Spleen (tissue), 11 donors: ENCODE results near the gene ARSI. TPM values are rescaled to one million over a fixed set of nuclear protein-coding genes. Genes with fewer than 3 reads are reported as not detected.

Experiments used
- DNase-seq: peaks from one replicate; pipeline ENCODE4 v3.0.0-alpha.2; 2020
- H3K27ac ChIP-seq, 8 donors: fragments of 200-600 bp; sonication (generic) in 7 of 8; 1 replicate in 4 of 8; 2 replicates in 4 of 8; pipeline versions ENCODE4 v1.5.0 to v1.8.0; 2016 to 2021; ENCODE audit warnings: inconsistent platforms in 4 of 8, mild to moderate bottlenecking in 4 of 8, moderate library complexity in 1 of 8
- H3K27me3 ChIP-seq, 7 donors: fragments of 200-600 bp; sonication (generic) in 6 of 7; replicated peaks in 1 of 7; 1 replicate in 4 of 7; 2 replicates in 3 of 7; pipeline versions ENCODE4 v1.5.0 to v1.8.0; 2016 to 2021; ENCODE audit warnings: inconsistent platforms in 3 of 7, mild to moderate bottlenecking in 1 of 7
- H3K36me3 ChIP-seq, 6 donors: fragments of 200-600 bp; sonication (generic) in 5 of 6; 1 replicate in 4 of 6; 2 replicates in 2 of 6; pipeline versions ENCODE4 v1.5.0 to v1.8.0; 2016 to 2021; ENCODE audit warnings: inconsistent platforms in 2 of 6
- H3K4me1 ChIP-seq, 6 donors: fragments of 200-600 bp; sonication (generic) in 5 of 6; 1 replicate in 3 of 6; 2 replicates in 3 of 6; pipeline versions ENCODE4 v1.5.0 to v1.8.0; 2016 to 2021; ENCODE audit warnings: inconsistent platforms in 3 of 6
- H3K4me3 ChIP-seq, 8 donors: fragments of 200-600 bp; sonication (generic) in 7 of 8; 1 replicate in 4 of 8; 2 replicates in 4 of 8; pipeline versions ENCODE4 v1.5.0 to v1.8.0; 2016 to 2021; ENCODE audit warnings: inconsistent platforms in 4 of 8, mild to moderate bottlenecking in 4 of 8, moderate library complexity in 2 of 8
- H3K9me3 ChIP-seq, 8 donors: fragments of 200-600 bp; sonication (generic) in 7 of 8; 1 replicate in 4 of 8; 2 replicates in 4 of 8; pipeline versions ENCODE4 v1.5.0 to v1.8.0; 2016 to 2021; ENCODE audit warnings: inconsistent platforms in 4 of 8
- POLR2A ChIP-seq, 3 donors: fragments of 450-650 bp; IDR thresholded peaks; one replicate each; pipeline ENCODE4 v1.5.1; 2017; ENCODE audit warnings: antibody characterized with exemption in 3 of 3, mild to moderate bottlenecking in 1 of 3
- POLR2AphosphoS5 ChIP-seq, 3 donors: sonication (generic); formaldehyde crosslinking; IDR thresholded peaks; one replicate each; pipeline ENCODE4 v1.5.1; 2017; ENCODE audit warnings: antibody characterized with exemption in 3 of 3
- WGBS, 5 donors: extraction: QIAGEN DNeasy Blood & Tissue Kit in 3 of 5; methylation state at CpG; one replicate each; pipeline versions ENCODE4 v1.1.5 to v1.1.7; 2013 to 2018; 5-methylcytosine and 5-hydroxymethylcytosine counted together
- intact Hi-C: fragments of 100-400 bp; cut with DNase I; formaldehyde crosslinking; loops from one replicate; pipeline ENCODE4 v1.15.0; 2023; ENCODE audit warnings: low total_unique reads
- polyA plus RNA-seq, 3 donors: library from polyadenylated mRNA; stranded (reverse); fragments of 200-250 nt; gene quantifications; one replicate each; pipeline ENCODE4 v1.2.1, GENCODE V29; 2013
- total RNA-seq, 7 donors: library from RNA; depleted of rRNA in 3 of 7; stranded (reverse); fragments of >200 nt in 3 of 7; fragmentation: NEBNext Ultra II Directional in 4 of 7; extraction: Animal tissue kit (Norgen Biotek cat#: 25700) in 4 of 7; gene quantifications; one replicate each; pipeline versions ENCODE4 v1.1.0 to v1.2.1, GENCODE V29; 2016 to 2021
- TF ChIP-seq, protein P1 (sequence below), 11 experiments: fragments of 200-600 bp in 7 of 11; fragments of 450-650 bp in 4 of 11; sonication (generic) in 4 of 11; IDR thresholded peaks in 8 of 11; conservative IDR thresholded peaks in 3 of 11; 1 replicate in 7 of 11; 2 replicates in 4 of 11; pipeline versions ENCODE4 v1.4.0 to v1.8.0; 2016 to 2021; ENCODE audit warnings: antibody characterized with exemption in 11 of 11, inconsistent platforms in 4 of 11, mild to moderate bottlenecking in 1 of 11
- donor health status: healthy with polysubstance abuse.
- donor health status: DM: no; HTN: no; CAD: no; lungs with moderate emphysema.
- donor health status: DM: no; HTN: no; CAD: no.
- donor health status: Bipolar disorder and iron deficiency.
- donor health status: healthy.
- donor health status: DM: no; HTN: no; CAD: no.
- donor health status: DM: yes; HTN: yes; CAD: no.

ARSI gene
- total and polyA plus RNA-seq, 10 donors = 0.07 to 3.8 (median 0.92) TPM

DNA sequence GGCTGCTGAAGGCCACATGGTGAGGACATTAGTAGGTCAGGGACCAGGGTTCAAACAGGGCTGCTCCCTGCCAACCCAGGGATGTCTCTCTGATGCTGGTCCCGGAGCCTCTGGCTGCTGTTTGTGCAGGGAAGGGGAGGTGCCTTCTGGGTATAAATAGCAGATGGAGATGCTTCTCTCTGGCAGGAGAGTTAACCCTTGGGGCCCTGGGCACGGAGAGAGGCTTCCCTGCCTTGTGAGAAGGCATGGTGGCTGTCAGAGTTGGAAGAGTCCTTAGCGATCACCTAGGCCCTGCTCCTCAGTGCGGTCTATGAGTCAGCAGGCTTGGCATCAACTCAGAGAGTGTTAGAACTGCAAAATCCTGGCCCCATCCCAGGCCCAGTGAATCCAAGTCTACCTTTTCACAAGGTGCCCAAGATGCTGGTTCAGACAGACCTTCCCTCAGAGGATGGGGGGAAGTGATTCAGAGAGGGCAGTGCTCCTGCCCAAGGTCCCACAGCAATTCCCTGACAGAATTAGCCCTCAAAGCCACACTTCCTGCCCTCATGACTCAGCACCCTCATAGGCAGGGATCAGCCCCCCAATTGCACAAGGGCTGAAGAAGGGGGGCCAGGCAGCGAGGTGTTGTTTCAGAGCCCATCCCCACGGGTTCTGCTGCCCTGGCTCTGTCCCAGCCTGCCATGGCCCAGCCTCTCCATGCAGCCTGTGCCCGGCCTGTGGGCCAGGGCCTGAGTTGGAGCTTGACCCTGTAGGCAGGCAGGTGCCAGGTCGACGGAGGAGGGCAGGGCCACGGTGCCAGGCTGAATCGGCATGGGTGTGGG, 38.7 kb downstream of the ARSI start:
- Histone ChIP-seq H3K9me3 (no peaks in the 10 kb centered on the region), H3K4me1 (no peaks in the 10 kb centered on the region), H3K36me3 (no peaks in the 10 kb centered on the region), H3K27me3 (peaks cover 0 to 4% (median 0%) of the 10 kb centered on the region in 7 donors), H3K27ac (no peak overlapping the region), H3K4me3 (no peak overlapping the region)
- DNase-seq = no peak
- TF ChIP-seq POLR2A (IDR thresholded peaks at IDR 0.05) = no peak
- TF ChIP-seq, protein P1, sequence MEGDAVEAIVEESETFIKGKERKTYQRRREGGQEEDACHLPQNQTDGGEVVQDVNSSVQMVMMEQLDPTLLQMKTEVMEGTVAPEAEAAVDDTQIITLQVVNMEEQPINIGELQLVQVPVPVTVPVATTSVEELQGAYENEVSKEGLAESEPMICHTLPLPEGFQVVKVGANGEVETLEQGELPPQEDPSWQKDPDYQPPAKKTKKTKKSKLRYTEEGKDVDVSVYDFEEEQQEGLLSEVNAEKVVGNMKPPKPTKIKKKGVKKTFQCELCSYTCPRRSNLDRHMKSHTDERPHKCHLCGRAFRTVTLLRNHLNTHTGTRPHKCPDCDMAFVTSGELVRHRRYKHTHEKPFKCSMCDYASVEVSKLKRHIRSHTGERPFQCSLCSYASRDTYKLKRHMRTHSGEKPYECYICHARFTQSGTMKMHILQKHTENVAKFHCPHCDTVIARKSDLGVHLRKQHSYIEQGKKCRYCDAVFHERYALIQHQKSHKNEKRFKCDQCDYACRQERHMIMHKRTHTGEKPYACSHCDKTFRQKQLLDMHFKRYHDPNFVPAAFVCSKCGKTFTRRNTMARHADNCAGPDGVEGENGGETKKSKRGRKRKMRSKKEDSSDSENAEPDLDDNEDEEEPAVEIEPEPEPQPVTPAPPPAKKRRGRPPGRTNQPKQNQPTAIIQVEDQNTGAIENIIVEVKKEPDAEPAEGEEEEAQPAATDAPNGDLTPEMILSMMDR (IDR thresholded peaks at IDR 0.05 in 8 of 11, conservative IDR thresholded peaks at IDR 0.05 in 3 of 11) = no peak
- TF ChIP-seq POLR2AphosphoS5 (IDR thresholded peaks at IDR 0.05) = no peak
- intact Hi-C loops = no loop called here
- 41 to 61% (median 55%) methylated on average over 6 to 11 of the region's 11 CpGs for WGBS, 5 donors

DNA sequence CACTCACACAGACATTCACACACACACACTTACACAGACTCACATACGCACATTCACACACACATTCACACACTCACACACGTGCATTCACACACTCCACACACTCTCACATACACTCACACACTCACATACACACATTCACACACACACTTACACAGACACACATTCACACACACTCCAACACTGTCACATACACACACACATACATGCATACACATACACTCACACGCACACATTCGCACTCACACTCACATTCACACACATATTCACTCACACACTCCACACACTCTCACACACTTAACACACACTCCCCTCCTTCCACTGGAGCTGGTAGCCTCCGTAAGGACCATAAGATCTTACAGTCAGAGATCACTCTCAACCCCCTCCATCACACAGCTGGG, 39.3 kb downstream of the ARSI start:
- no peaks in the 10 kb centered on the region for H3K36me3 ChIP-seq
- TF ChIP-seq POLR2A (IDR thresholded peaks at IDR 0.05) (no peak), POLR2AphosphoS5 (IDR thresholded peaks at IDR 0.05) (no peak)
- TF ChIP-seq, protein P1 (IDR thresholded peaks at IDR 0.05 in 8 of 11, conservative IDR thresholded peaks at IDR 0.05 in 3 of 11) = no peak
- intact Hi-C loops = no loop called here
- no peaks in the 10 kb centered on the region for H3K27me3 ChIP-seq
- no peaks in the 10 kb centered on the region for H3K4me1 ChIP-seq
- H3K4me3 ChIP-seq = no peak overlapping the region
- DNase-seq = no peak
- 81 to 91% (median 85%) methylated on average over 5 of the region's 5 CpGs for WGBS, 5 donors
- H3K9me3 ChIP-seq = no peaks in the 10 kb centered on the region
- no peak overlapping the region for H3K27ac ChIP-seq

DNA sequence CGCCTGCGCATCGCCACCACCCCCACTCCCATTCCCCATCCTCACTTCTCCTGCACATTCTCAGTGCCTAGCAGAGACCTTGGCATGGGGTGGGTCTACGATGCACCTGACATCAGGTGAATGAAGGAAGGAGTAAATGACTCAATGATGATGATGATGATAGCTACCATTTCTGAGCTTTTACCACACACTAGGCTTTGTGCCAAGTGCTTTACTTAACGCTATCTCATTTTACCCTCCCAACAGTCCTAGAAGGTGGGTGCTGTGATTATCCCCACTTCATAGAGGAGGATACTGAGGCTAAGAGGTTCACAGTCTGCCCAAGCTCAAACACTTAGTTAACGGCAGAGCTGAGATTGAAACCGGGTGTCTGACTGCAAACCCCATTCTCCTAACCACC, 40.2 kb downstream of the ARSI start:
- Histone ChIP-seq H3K9me3 (no peaks in the 10 kb centered on the region), H3K4me3 (no peak overlapping the region), H3K36me3 (no peaks in the 10 kb centered on the region), H3K27me3 (no peaks in the 10 kb centered on the region), H3K27ac (no peak overlapping the region), H3K4me1 (no peaks in the 10 kb centered on the region)
- no peak for DNase-seq
- TF ChIP-seq POLR2A (IDR thresholded peaks at IDR 0.05) = no peak
- TF ChIP-seq, protein P1 (IDR thresholded peaks at IDR 0.05 in 8 of 11, conservative IDR thresholded peaks at IDR 0.05 in 3 of 11) = no peak
- TF ChIP-seq POLR2AphosphoS5 (IDR thresholded peaks at IDR 0.05) = no peak
- WGBS, 5 donors = 81 to 92% (median 85%) methylated on average over 7 of the region's 7 CpGs
- intact Hi-C loops = no loop called here

DNA sequence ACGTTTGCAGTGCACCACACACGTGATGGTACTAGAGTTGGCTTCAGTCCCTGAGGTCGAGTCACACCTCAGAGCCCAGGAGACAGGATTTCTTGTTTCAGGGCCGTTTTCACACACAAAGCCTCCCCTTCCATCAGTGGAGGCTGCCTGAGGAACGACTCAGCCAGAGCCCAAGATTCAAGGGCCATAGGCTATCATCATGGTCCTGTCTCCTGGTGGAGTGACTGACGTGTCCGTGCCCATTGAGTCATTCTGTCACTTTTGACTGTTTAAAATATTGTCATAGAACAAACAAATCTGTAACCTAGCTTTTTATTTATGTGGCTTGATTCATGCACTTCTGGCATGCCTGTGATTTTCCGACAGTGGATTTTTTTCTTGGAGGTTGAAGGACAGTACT, 41.5 kb downstream of the ARSI start:
- DNase-seq = no peak
- Histone ChIP-seq H3K9me3 (no peaks in the 10 kb centered on the region), H3K27ac (no peak overlapping the region), H3K4me3 (no peak overlapping the region), H3K36me3 (no peaks in the 10 kb centered on the region), H3K4me1 (no peaks in the 10 kb centered on the region), H3K27me3 (no peaks in the 10 kb centered on the region)
- WGBS, 5 donors = 64 to 79% (median 72%) methylated on average over 7 to 8 of the region's 8 CpGs
- intact Hi-C loops = no loop called here
- TF ChIP-seq POLR2A (IDR thresholded peaks at IDR 0.05) (no peak), POLR2AphosphoS5 (IDR thresholded peaks at IDR 0.05) (no peak)
- TF ChIP-seq, protein P1 (IDR thresholded peaks at IDR 0.05 in 8 of 11, conservative IDR thresholded peaks at IDR 0.05 in 3 of 11) = no peak
